ENCODE data around the gene HCST.

GRCh38 chr19:35896643-35897040 lies 5.7 kb upstream of the HCST start:
- TF ChIP-seq CTCF (IDR thresholded peaks at IDR 0.05) (no peak), POLR2A (IDR thresholded peaks at IDR 0.05) (no peak)
